ENCODE data around the gene RXFP1. TPM values are rescaled to one million over a fixed set of nuclear protein-coding genes. Genes with fewer than 3 reads are reported as not detected.

The RXFP1 gene
- total RNA-seq (under 1 TPM; 0.06 to 0.32 (median 0.20) TPM), polyA plus RNA-seq (under 1 TPM; 0.19 to 0.47 TPM)

DNA sequence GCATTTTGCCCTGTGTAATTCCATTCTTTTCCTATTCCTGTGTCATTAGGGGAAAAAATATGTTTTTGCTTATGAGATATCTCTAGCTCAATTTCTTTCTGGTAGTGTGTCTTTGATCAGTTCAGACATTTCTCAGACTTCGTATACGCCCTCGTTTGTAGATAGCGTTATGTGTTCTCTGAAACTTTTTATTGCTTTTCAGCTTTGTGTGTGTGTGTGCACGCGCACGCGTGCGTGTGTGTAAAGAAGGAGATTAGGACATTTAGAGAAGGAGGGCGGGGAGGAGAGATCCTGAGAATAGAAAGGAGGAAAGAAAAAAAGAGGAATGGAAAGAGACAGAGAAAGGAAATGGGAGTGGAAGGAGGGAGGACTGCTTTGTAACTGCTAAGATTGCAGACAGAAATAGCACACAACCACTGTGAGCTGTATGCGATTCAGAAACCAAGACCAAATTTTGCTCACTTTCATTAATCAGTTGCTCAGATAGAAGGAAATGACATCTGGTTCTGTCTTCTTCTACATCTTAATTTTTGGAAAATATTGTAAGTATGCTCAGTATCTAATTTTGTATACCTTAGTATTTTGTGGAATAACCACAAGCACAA is at the start of gene RXFP1:
TSS of gene RXFP1 (plus strand) at position 399 of the 605 bp plus-strand sequence. CDS start at position 494, 95 bp downstream.
- WGBS, 2 donors = 47 to 52% methylated on average over 11 of the region's 11 CpGs

DNA sequence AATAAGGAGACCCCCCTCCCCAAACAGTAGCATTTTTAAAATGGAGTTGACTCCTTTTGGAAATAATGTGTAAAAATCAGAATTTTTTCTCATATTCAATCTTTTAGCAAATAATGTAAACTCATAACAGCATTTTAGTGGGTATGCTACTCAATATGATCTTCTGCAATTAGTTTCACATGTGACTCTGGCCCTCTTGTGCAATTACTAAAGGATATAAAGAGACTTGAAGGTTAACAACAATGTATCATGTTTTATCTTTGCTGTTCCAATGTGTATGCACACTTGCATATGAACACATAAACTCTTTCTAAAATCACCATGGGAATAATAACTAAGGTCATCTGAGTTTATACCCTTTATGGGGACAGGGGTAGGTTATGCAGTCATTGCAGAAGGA is 39.9 kb upstream of the RXFP1 start:
- FAIRE-seq (no peak), DNase-seq (no peak), ATAC-seq (no peak)
- Histone ChIP-seq H3K4me1 (no peaks in the 10 kb centered on the region), H3K36me3 (no peaks in the 10 kb centered on the region), H3K27me3 (no peaks in the 10 kb centered on the region), H3K4me3 (no peak overlapping the region), H3K27ac (no peak overlapping the region), H3K9me3 (no peaks in the 10 kb centered on the region)
- intact Hi-C loops (cut with DNase I) = no loop called here
- TF ChIP-seq, protein P1, sequence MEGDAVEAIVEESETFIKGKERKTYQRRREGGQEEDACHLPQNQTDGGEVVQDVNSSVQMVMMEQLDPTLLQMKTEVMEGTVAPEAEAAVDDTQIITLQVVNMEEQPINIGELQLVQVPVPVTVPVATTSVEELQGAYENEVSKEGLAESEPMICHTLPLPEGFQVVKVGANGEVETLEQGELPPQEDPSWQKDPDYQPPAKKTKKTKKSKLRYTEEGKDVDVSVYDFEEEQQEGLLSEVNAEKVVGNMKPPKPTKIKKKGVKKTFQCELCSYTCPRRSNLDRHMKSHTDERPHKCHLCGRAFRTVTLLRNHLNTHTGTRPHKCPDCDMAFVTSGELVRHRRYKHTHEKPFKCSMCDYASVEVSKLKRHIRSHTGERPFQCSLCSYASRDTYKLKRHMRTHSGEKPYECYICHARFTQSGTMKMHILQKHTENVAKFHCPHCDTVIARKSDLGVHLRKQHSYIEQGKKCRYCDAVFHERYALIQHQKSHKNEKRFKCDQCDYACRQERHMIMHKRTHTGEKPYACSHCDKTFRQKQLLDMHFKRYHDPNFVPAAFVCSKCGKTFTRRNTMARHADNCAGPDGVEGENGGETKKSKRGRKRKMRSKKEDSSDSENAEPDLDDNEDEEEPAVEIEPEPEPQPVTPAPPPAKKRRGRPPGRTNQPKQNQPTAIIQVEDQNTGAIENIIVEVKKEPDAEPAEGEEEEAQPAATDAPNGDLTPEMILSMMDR (IDR thresholded peaks at IDR 0.05) = no peak

More for the DNA sequence above, at the start of gene RXFP1:
- DNase-seq = no peak
- Histone ChIP-seq H3K27ac (no peak within 1 kb of the TSS), H3K4me1 (no peaks in the 10 kb centered on the region), H3K4me3 (no peak within 1 kb of the TSS), H3K9me3 (no peaks in the 10 kb centered on the region), H3K36me3 (no peaks in the 10 kb centered on the region), H3K27me3 (no peaks in the 10 kb centered on the region)
- no peak for ATAC-seq
- no peak for FAIRE-seq
- TF ChIP-seq, protein P1 (IDR thresholded peaks at IDR 0.05) = no peak
- intact Hi-C loops (cut with DNase I) = no loop called here

DNA sequence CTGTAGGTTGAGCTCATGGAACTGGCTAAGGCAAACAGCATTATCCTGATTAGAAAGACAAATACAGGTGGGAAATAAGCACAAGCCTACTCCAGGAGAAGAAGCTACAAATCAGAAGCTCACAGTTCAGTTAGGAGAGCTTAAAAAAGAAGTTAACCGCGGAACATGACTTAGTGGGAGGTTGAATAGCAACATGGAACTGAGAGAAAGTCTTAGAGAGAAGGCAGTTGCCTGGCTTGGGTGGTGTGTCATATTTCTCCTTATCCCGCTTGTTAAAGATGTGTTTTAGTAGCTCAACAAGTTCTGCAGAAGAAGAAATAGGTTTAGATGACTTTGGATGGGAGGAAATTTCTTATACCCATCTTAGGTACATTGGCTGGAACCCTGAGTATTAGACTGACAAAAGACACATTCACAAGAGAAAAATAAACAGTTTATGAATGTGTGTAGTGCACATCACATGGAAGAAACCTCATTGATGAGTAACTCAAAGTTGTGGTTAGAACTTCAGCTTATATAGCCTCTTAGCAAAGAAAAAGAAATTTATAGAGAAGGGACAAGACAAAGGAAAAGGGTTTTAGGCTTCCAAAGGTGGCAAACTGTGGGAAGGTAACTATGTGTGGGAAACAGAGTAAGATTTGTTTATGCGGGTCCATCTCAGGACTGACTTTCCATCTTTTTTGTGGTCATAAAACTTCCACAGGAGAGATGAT is 37.4 kb upstream of the RXFP1 start:
- Histone ChIP-seq H3K4me1 (no peaks in the 10 kb centered on the region), H3K27me3 (no peaks in the 10 kb centered on the region), H3K4me3 (no peak overlapping the region), H3K36me3 (no peaks in the 10 kb centered on the region), H3K27ac (no peak overlapping the region), H3K9me3 (no peaks in the 10 kb centered on the region)
- no peak for ATAC-seq
- no peak for FAIRE-seq
- intact Hi-C loops (cut with DNase I) = no loop called here
- DNase-seq = no peak
- TF ChIP-seq, protein P1 (IDR thresholded peaks at IDR 0.05) = no peak
- 66 to 80% methylated on average over 4 of the region's 4 CpGs for WGBS, 2 donors

DNA sequence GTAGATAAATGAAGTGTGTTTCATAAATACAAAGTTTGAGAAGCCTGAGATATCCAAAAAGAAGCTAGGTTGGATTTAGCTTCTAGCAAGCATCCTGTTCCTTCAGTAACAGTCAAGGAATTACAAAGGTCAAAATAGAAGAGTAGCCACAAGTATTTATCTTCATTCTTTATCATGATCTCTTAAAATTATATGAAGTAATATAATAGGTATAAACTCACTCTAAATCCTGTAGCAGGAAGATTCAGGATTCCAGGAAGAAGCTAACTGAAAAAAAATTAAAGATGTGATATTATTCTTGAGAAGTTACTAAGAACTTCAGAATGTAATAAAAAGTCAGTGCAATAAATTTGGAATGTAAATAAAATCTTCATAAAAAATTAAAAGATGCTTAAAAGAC is 31.1 kb upstream of the RXFP1 start:
- no peak for FAIRE-seq
- no peak for ATAC-seq
- no peaks in the 10 kb centered on the region for H3K27me3 ChIP-seq

More for the DNA sequence above, 31.1 kb upstream of the RXFP1 start:
- no peaks in the 10 kb centered on the region for H3K9me3 ChIP-seq
- H3K4me3 ChIP-seq = no peak overlapping the region
- TF ChIP-seq, protein P1 (IDR thresholded peaks at IDR 0.05) = no peak
- H3K4me1 ChIP-seq = no peaks in the 10 kb centered on the region
- DNase-seq = no peak
- H3K36me3 ChIP-seq = no peaks in the 10 kb centered on the region
- H3K27ac ChIP-seq = no peak overlapping the region
- intact Hi-C loops (cut with DNase I) = no loop called here

All from pancreas (tissue), 10 donors.